Keratinocyte (primary cell): ENCODE data around the gene KCNJ14. TPM values are rescaled to one million over a fixed set of nuclear protein-coding genes. Genes with fewer than 3 reads are reported as not detected.
A peak's percentile ranks its signal among the peaks of the same experiment; 100 is the strongest.

Source experiments
- DNase-seq: peaks from one replicate; pipeline ENCODE4 v3.0.0-alpha.2; 2011; ENCODE audit warnings: low read depth, missing footprints, low spot score
- FAIRE-seq: peaks from 2 replicates; lab custom pipeline; 2011; peaks lifted over from hg19 to GRCh38; lab: Jason Lieb, UNC
- H2AFZ ChIP-seq: 2 replicates; pipeline ENCODE4 v1.6.0; 2012; ENCODE audit warnings: low read length, control low read depth, inconsistent platforms; ENCODE audit not compliant: control insufficient read depth
- H3K27ac ChIP-seq: 2 replicates; pipeline ENCODE4 v1.5.1; 2011; ENCODE audit warnings: low read length; ENCODE audit not compliant: control insufficient read depth, insufficient read depth
- H3K27me3 ChIP-seq: 3 replicates; pipeline ENCODE4 v1.6.0; 2011; ENCODE audit warnings: low read length; ENCODE audit not compliant: control insufficient read depth, insufficient read depth; ENCODE audit errors: extremely low read depth
- H3K36me3 ChIP-seq, 2 experiments: 2 replicates in 1 of 2; 3 replicates in 1 of 2; pipeline ENCODE4 v1.5.1; 2011; ENCODE audit warnings: low read length in 2 of 2, mild to moderate bottlenecking in 1 of 2; ENCODE audit not compliant: control insufficient read depth in 2 of 2, insufficient read depth in 2 of 2; ENCODE audit errors: extremely low read depth in 1 of 2
- H3K4me1 ChIP-seq: 3 replicates; pipeline ENCODE4 v1.5.1; 2011; ENCODE audit warnings: low read length; ENCODE audit not compliant: control insufficient read depth, insufficient read depth; ENCODE audit errors: extremely low read depth
- H3K4me2 ChIP-seq: 3 replicates; pipeline ENCODE4 v1.6.0; 2011; ENCODE audit warnings: low read depth, low read length; ENCODE audit not compliant: control insufficient read depth, insufficient read depth; ENCODE audit errors: extremely low read depth
- H3K4me3 ChIP-seq, 3 experiments: fragments of 200-600 bp in 1 of 3; sonication (generic) in 1 of 3; 2 replicates in 2 of 3; 3 replicates in 1 of 3; pipeline ENCODE4 v1.5.1; 2011 to 2016; ENCODE audit warnings: low read length in 3 of 3, mild to moderate bottlenecking in 3 of 3, control low read depth in 2 of 3, inconsistent platforms in 1 of 3, low read depth in 1 of 3, mixed read lengths in 1 of 3, mixed run types in 1 of 3, moderate library complexity in 1 of 3; ENCODE audit not compliant: control insufficient read depth in 2 of 3, insufficient read depth in 2 of 3; ENCODE audit errors: extremely low read depth in 1 of 3
- H3K79me2 ChIP-seq: 2 replicates; pipeline ENCODE4 v1.6.0; 2012; ENCODE audit warnings: low read length; ENCODE audit not compliant: control insufficient read depth, insufficient read depth
- H3K9ac ChIP-seq: 3 replicates; pipeline ENCODE4 v1.6.0; 2011; ENCODE audit warnings: low read length; ENCODE audit not compliant: control insufficient read depth, insufficient read depth; ENCODE audit errors: extremely low read depth
- H3K9me1 ChIP-seq: 3 replicates; pipeline ENCODE4 v1.6.0; 2011; ENCODE audit warnings: low read length; ENCODE audit not compliant: control insufficient read depth, insufficient read depth; ENCODE audit errors: extremely low read depth
- H3K9me3 ChIP-seq: 2 replicates; pipeline ENCODE4 v1.5.1; 2012; ENCODE audit warnings: low read depth, low read length; ENCODE audit not compliant: control insufficient read depth
- H4K20me1 ChIP-seq: 3 replicates; pipeline ENCODE4 v1.6.0; 2011; ENCODE audit warnings: low read length; ENCODE audit not compliant: control insufficient read depth, insufficient read depth; ENCODE audit errors: extremely low read depth
- CTCF ChIP-seq, 3 experiments: IDR thresholded peaks in 1 of 3; conservative IDR thresholded peaks in 1 of 3; optimal IDR thresholded peaks in 1 of 3; 2 replicates in 2 of 3; 3 replicates in 1 of 3; pipeline versions ENCODE3 to v1.5.1; 2011; ENCODE audit warnings: low read length in 3 of 3, mild to moderate bottlenecking in 3 of 3, moderate library complexity in 2 of 3, control low read depth in 1 of 3, inconsistent platforms in 1 of 3; ENCODE audit not compliant: insufficient read depth in 2 of 3; ENCODE audit errors: extremely low read depth in 1 of 3
- EZH2 ChIP-seq: IDR thresholded peaks from one replicate; pipeline ENCODE4 v1.6.1; 2012; ENCODE audit warnings: inconsistent platforms, mild to moderate bottlenecking, low read length, moderate library complexity
- dilution Hi-C: fragments of 300-500 bp; cut with MboI; formaldehyde crosslinking; loops from one replicate; pipeline ENCODE4 v1.7.0; 2020; ENCODE audit warnings: low sequenced_read_pairs; ENCODE audit not compliant: extremely low pct_ligation_motif_present
- polyA plus RNA-seq, 5 experiments: library from polyadenylated mRNA; depleted of rRNA in 3 of 5; stranded (reverse) in 3 of 5; stranded (forward) in 1 of 5; unstranded in 1 of 5; fragments of >200 nt; gene quantifications; 1 replicate in 1 of 5; 2 replicates in 3 of 5; 3 replicates in 1 of 5; pipeline versions ENCODE4 v1.2.1 to v1.2.3, GENCODE V29; 2011 to 2012; ENCODE audit warnings: missing spikeins in 2 of 5, low read depth in 1 of 5, low replicate concordance in 1 of 5

The KCNJ14 gene
- polyA plus RNA-seq, 1 donor (not counting 4 experiments of a cell fraction or from before 2014, with no cell fraction given): 0.39 TPM

- Histone ChIP-seq H3K4me3 (peak overlapping the region in 1 of 3 experiments; percentile 38), H2AFZ (peak overlapping the region; percentile 68), H3K79me2 (no peaks in the 10 kb centered on the region), H3K9me3 (no peaks in the 10 kb centered on the region), H3K36me3 (no peaks in the 10 kb centered on the region), H3K27ac (no peak overlapping the region), H3K9me1 (no peaks in the 10 kb centered on the region), H3K4me2 (peak overlapping the region; percentile 60), H3K9ac (no peak overlapping the region), H3K4me1 (peaks cover 14% of the 10 kb centered on the region), H4K20me1 (no peaks in the 10 kb centered on the region), H3K27me3 (peaks cover 6% of the 10 kb centered on the region)
- dilution Hi-C loops: no loop called here
- FAIRE-seq (no peak), DNase-seq (no peak)
- TF ChIP-seq CTCF (optimal IDR thresholded peaks at IDR 0.05 in 1 of 3, IDR thresholded peaks at IDR 0.05 in 1 of 3, conservative IDR thresholded peaks at IDR 0.05 in 1 of 3; ENCODE audit: extremely low read depth in 1 of 3, insufficient read depth in 2 of 3, low read length in 3 of 3) (no peak), EZH2 (no peak)
Observed at GRCh38 chr19:48502350-48503018, 47.1 kb downstream of the KCNJ14 start.

GRCh38 chr19:48506138-48506733, 50.9 kb downstream of the KCNJ14 start:
- dilution Hi-C loops: no loop called here
- no peak overlapping the region for H3K4me2 ChIP-seq
- no peak overlapping the region for H2AFZ ChIP-seq
- H3K9me1 ChIP-seq: no peaks in the 10 kb centered on the region
- FAIRE-seq (no peak), DNase-seq (no peak)
- no peak overlapping the region for H3K9ac ChIP-seq
- H3K27me3 ChIP-seq: peaks cover 5% of the 10 kb centered on the region
- TF ChIP-seq EZH2 (no peak), CTCF (optimal IDR thresholded peaks at IDR 0.05 in 1 of 3, IDR thresholded peaks at IDR 0.05 in 1 of 3, conservative IDR thresholded peaks at IDR 0.05 in 1 of 3; ENCODE audit: extremely low read depth in 1 of 3, insufficient read depth in 2 of 3, low read length in 3 of 3) (peak; percentile 39 to 54 (median 49))
- H3K79me2 ChIP-seq: no peaks in the 10 kb centered on the region
- H3K4me1 ChIP-seq: peaks cover 9% of the 10 kb centered on the region
- H3K4me3 ChIP-seq: no peak overlapping the region
- H3K9me3 ChIP-seq: no peaks in the 10 kb centered on the region
- H4K20me1 ChIP-seq: no peaks in the 10 kb centered on the region
- H3K36me3 ChIP-seq: no peaks in the 10 kb centered on the region
- no peak overlapping the region for H3K27ac ChIP-seq
